HUES48 (cell line): Measurements from ENCODE around the gene RAPGEF1.

Experiments
- H3K27ac ChIP-seq: one replicate; pipeline ENCODE4 v1.7.0; 2013; ENCODE audit warnings: low read depth, low read length, inconsistent platforms
- H3K27me3 ChIP-seq: 2 replicates; pipeline ENCODE4 v1.6.1; 2013; ENCODE audit warnings: mild to moderate bottlenecking, low read length; ENCODE audit not compliant: control insufficient read depth, insufficient read depth
- H3K36me3 ChIP-seq: 2 replicates; pipeline ENCODE4 v1.6.1; 2013; ENCODE audit warnings: low read length; ENCODE audit not compliant: control insufficient read depth, insufficient read depth
- H3K4me1 ChIP-seq: 2 replicates; pipeline ENCODE4 v1.6.1; 2013; ENCODE audit warnings: mild to moderate bottlenecking, low read length; ENCODE audit not compliant: control insufficient read depth, insufficient read depth
- H3K4me3 ChIP-seq: 2 replicates; pipeline ENCODE4 v1.5.1; 2013; ENCODE audit warnings: mild to moderate bottlenecking, low read depth, low read length
- H3K9ac ChIP-seq: 2 replicates; pipeline ENCODE4 v1.6.1; 2013; ENCODE audit warnings: mild to moderate bottlenecking, low read depth, low read length, moderate library complexity
- H3K9me3 ChIP-seq: 2 replicates; pipeline ENCODE4 v1.6.1; 2013; ENCODE audit warnings: low read length; ENCODE audit not compliant: control insufficient read depth, insufficient read depth

The RAPGEF1 gene

GRCh38 chr9:131675437-131676022, 64.3 kb downstream of the RAPGEF1 start:
- Histone ChIP-seq H3K4me3 (no peak overlapping the region), H3K27me3 (no peaks in the 10 kb centered on the region), H3K27ac (no peak overlapping the region), H3K4me1 (peaks cover 63% of the 10 kb centered on the region), H3K36me3 (no peaks in the 10 kb centered on the region), H3K9ac (no peak overlapping the region), H3K9me3 (no peaks in the 10 kb centered on the region)

- Histone ChIP-seq H3K27ac (no peak overlapping the region), H3K9me3 (no peaks in the 10 kb centered on the region), H3K27me3 (no peaks in the 10 kb centered on the region), H3K4me1 (peaks cover 69% of the 10 kb centered on the region), H3K36me3 (no peaks in the 10 kb centered on the region), H3K9ac (no peak overlapping the region), H3K4me3 (no peak overlapping the region)
Observed at GRCh38 chr9:131674425-131675421, 65.2 kb downstream of the RAPGEF1 start.

- H3K27ac ChIP-seq, result no peak overlapping the region
- no peak overlapping the region for H3K4me3 ChIP-seq
- no peak overlapping the region for H3K9ac ChIP-seq
- no peaks in the 10 kb centered on the region for H3K9me3 ChIP-seq
- H3K27me3 ChIP-seq, result no peaks in the 10 kb centered on the region
- no peaks in the 10 kb centered on the region for H3K36me3 ChIP-seq
- peaks cover 69% of the 10 kb centered on the region for H3K4me1 ChIP-seq
Observed at GRCh38 chr9:131673531-131673930, 66.3 kb downstream of the RAPGEF1 start.

GRCh38 chr9:131673068-131673467, 66.8 kb downstream of the RAPGEF1 start:
- Histone ChIP-seq H3K27me3 (no peaks in the 10 kb centered on the region), H3K27ac (no peak overlapping the region), H3K4me3 (no peak overlapping the region), H3K36me3 (no peaks in the 10 kb centered on the region), H3K9me3 (no peaks in the 10 kb centered on the region), H3K9ac (no peak overlapping the region), H3K4me1 (peaks cover 67% of the 10 kb centered on the region)

GRCh38 chr9:131672451-131672850, 67.4 kb downstream of the RAPGEF1 start:
- H3K4me3 ChIP-seq, result no peak overlapping the region
- H3K9ac ChIP-seq, result no peak overlapping the region
- H3K36me3 ChIP-seq, result no peaks in the 10 kb centered on the region
- H3K4me1 ChIP-seq, result peaks cover 61% of the 10 kb centered on the region
- no peak overlapping the region for H3K27ac ChIP-seq
- no peaks in the 10 kb centered on the region for H3K9me3 ChIP-seq
- no peaks in the 10 kb centered on the region for H3K27me3 ChIP-seq

- Histone ChIP-seq H3K9ac (no peak overlapping the region), H3K27ac (peak overlapping the region; percentile 17), H3K4me3 (no peak overlapping the region), H3K27me3 (no peaks in the 10 kb centered on the region), H3K36me3 (no peaks in the 10 kb centered on the region), H3K4me1 (peaks cover 47% of the 10 kb centered on the region), H3K9me3 (no peaks in the 10 kb centered on the region)
Observed at GRCh38 chr9:131671133-131671520, 68.7 kb downstream of the RAPGEF1 start.

GRCh38 chr9:131670247-131671132, 69.4 kb downstream of the RAPGEF1 start:
- H3K4me3 ChIP-seq, result no peak overlapping the region

GRCh38 chr9:131669269-131670157, 70.4 kb downstream of the RAPGEF1 start:
- Histone ChIP-seq H3K4me1 (peaks cover 32% of the 10 kb centered on the region), H3K27ac (no peak overlapping the region), H3K4me3 (no peak overlapping the region)

More at GRCh38 chr9:131670247-131671132, 69.4 kb downstream of the RAPGEF1 start:
- Histone ChIP-seq H3K9ac (no peak overlapping the region), H3K36me3 (no peaks in the 10 kb centered on the region), H3K4me1 (peaks cover 42% of the 10 kb centered on the region), H3K27me3 (no peaks in the 10 kb centered on the region), H3K9me3 (no peaks in the 10 kb centered on the region), H3K27ac (peak overlapping the region; percentile 17)

GRCh38 chr9:131668439-131669268, 71.2 kb downstream of the RAPGEF1 start:
- H3K27ac ChIP-seq, result no peak overlapping the region
- peaks cover 28% of the 10 kb centered on the region for H3K4me1 ChIP-seq
- no peak overlapping the region for H3K4me3 ChIP-seq
- 0 out of 2 replicates have a peak, but pooled peaks cover 3% of the 10 kb centered on the region for H3K36me3 ChIP-seq
- no peak overlapping the region; the same call in 1 of the 2 replicates for H3K9ac ChIP-seq
- no peaks in the 10 kb centered on the region for H3K27me3 ChIP-seq
- H3K9me3 ChIP-seq, result no peaks in the 10 kb centered on the region

More at GRCh38 chr9:131669269-131670157, 70.4 kb downstream of the RAPGEF1 start:
- Histone ChIP-seq H3K36me3 (0 out of 2 replicates have a peak, but pooled peaks cover 3% of the 10 kb centered on the region), H3K27me3 (no peaks in the 10 kb centered on the region), H3K9me3 (no peaks in the 10 kb centered on the region), H3K9ac (no peak overlapping the region)
